ENCODE results near the gene MTURN.
"Not testable (repeated sequence)": the region's sequence is repeated elsewhere in the genome, so short reads cannot be mapped to it uniquely, and the experiment has no call there.

Gene MTURN

DNA sequence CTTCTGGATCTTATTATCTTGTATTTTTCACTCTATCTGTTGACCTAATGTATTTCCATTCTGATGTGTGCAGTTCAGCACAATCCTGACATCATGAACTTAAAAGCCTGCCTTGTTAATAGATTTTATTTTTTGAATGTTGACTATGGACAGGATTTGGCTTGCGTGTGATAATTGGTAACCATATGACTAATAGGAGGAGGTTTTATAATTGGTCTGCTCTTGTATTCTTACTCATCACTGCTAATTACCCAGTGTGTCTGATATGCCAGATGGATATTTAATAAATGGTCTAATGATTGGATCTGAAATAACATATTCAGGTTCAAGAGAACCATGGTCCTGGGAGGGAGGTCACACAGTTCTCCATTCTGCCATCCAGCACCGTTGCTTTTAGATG lies 45.9 kb downstream of the MTURN start:
- DNase-seq (ENCODE audit: low read depth), result no peak

DNA sequence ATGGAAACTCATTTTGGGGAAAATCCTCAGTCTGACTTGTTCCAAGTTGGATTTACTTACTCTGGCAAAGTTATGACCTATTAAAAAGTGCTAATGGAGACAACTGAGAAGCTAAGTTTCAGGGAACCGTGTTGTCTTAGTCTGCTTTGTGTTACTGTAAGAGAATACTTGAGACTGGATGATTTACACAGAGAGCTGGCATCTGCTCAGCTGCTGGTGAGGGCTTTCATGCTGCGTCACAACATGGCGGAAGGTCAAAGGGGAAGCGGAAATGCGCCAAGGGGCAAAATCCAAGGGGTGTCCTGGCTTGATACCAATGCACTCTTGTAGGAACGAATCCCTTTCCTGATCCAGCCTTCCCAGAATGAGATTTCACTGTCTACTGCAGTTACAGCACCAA lies 46.4 kb downstream of the MTURN start:
- DNase-seq (ENCODE audit: low read depth), result no peak

DNA sequence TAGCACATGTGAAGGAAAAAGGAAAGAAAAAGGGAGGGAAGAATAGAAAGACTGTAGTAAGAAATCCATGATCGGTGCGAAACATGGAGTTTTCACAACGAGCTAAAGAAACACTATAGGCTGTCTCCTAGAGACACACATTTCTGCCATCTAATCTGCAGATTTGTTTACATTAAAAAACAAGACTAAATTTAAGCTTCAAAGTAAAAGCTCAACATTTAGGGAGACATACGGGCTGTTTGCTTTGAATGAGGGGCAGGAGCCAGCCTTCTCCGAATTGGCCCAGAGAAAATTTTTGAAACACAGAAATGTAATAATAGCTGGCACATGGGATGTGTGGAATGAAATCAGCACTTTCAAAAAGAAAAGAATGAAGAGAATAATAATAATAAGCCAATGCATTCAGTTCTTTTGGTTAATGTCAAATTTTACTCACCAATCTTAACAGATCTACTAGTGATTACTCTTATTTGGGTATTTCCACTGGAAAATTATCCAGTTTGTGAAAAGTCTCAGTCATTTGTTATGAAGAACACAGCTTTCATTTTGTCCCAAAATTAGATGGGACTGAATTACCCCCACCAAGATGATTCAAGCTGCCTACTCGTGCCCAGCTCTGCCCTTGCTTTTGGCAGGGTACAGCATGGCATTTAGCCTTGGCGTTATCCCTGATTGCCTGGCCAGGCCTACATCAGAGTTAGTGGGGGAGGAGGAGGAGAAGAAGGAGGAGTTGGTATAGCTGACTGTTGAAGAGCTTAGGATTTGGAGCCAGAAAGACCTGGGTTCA lies 47.1 kb downstream of the MTURN start:
- no peak for DNase-seq (ENCODE audit: low read depth)

DNA sequence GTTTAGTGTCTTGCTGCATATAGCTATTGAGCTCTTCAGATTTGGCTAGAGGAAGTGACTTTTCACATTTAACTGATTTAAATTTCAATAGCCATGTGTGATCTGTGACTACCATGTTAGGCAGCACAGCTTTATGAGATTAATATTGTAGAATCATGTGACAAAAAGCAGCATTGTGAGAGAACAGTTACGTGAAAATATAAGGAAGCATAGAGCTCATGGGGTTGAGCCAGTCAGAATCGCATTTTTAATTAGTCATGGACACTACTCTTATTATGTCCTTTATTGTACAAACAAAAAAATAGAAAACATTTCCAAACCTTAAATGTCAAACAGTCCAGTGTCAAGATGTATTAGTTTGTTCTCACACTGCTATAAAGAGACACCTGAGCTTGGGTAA lies 48.0 kb downstream of the MTURN start:
- no peak for DNase-seq (ENCODE audit: low read depth)

DNA sequence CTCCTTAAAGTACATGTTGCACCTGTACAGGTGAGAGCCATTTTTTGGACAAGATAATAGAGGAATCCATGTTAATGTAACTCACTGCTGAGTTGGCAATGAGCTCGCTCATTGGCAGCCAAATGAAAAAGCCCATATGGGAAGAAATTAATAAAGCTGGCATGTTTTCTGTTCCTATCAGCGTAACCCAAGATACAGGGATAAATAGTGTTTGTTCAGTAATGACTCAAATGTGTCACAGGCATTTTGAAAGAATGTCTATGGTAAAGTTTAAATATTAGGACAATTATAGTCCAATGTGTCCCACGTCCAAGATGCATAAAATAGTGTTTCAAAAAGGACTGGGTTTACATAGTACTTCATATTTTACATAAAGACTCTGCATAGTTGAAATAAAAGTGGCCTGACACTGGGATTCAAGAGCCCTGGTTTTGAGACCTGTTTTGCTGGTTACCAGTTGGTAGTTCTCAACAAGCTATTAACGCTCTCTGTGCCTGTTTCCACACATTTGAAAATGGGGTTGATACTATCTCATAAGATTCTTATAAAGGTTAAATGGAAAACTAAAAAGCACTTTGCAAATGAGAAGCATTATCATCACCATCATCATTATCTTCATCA lies 49.1 kb downstream of the MTURN start:
- DNase-seq (ENCODE audit: low read depth), result no peak

DNA sequence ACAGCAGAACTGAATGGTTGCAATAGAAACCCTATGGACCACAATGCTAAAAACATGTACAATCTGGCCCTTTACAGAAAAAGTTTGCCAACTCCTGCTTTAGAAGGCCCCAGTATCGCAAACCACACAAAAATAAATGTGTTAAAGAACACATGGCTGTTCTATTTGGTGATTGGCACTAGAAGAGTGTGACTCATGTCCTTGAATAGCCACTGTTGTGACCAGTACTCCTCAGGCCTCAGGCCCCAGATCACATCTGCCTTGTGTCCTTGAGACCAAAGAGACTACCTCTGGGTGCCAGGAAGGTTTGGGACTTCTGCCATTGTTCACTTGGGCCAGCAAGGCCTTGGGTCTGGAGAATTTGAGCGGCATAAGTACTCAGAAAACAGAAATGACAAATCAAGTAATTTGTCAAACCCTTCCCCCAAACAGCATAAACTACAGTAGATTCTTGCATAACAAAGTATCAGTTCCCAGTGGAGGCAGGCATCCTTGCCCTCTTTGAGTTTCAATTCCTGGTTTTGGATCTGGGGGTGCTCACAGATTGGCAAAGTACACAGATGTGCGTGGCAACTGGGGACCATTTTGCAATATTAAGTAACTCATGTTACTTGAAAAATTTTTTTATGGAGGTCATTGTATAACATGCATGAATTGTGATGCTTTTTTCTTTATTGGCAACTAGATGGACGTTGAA lies 50.2 kb downstream of the MTURN start:
- peak; percentile 3 for DNase-seq (ENCODE audit: low read depth)

DNA sequence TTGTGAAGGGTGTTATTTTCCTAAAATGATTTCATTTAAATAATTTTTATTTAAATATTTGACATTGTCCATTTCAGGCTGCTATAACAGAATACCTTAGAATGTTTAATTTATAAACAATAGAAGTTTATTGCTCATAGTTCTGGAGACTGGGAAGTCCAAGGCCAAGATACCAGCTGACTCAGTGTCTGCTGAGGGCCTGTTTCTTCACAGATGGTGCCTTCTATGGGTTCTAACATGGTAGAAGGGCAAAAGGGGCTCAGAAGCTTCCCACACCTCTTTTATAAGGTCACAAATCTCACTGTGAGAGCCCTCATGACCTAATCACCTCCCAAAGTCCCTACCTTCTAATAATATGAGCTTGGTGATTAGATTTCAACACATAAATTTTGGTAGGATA lies 50.7 kb downstream of the MTURN start:
- DNase-seq (ENCODE audit: low read depth), result no peak

DNA sequence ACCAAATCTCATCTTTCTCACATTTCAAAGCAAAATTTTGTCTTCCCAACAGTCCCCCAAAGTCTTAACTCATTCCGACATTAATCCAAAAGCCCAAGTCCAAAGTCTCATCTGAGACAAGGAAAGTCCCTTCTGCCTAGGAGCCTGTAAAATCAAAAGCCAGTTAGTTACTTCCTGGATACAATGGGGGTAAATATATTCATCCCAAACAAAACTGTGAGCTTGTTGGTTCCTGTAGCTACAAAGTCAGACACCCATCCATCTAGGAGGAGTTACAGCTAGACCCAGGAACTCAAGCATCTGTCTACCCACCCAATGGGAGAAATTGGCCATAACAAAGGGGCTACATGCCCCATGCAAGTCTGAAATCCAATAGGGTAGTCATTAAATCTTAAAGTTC lies 51.9 kb downstream of the MTURN start:
- DNase-seq (ENCODE audit: low read depth), result no peak

DNA sequence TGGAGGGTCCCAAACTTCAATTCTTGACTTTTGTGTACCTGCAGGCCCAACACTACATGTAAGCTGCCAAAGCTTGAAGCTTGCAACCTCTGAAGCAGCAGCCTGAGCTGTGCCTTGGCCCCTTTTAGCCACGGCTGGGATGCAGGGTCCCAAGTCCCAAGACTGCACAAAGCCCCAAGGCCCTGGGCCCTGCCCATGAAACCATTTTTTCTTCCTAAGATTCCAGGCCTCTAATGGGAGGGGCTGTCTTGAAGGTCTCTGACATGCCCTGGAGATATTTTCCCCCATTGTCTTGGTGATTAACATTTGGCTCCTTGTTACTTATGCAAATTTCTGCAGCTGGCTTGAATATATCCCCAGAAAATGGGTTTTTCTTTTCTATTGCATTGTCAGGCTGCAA lies 52.7 kb downstream of the MTURN start:
- no peak for DNase-seq (ENCODE audit: low read depth)

DNA sequence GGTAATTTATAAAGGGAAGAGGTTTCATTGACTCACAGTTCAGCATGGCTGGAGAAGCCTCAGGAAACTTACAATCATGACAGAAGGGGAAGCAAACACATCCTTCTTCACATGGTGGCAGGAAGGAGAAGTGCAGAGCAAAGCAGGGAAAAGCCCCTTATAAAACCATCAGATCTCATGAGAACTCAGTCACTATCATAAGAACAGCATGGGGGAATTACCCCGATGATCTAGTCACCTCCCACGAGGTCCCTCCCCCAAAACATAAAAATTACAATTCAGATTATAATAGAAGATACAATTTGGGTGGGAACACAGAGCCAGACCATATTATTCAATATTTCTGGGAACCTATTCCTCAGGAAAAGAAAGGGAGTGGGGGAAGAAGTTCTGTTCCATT lies 53.6 kb downstream of the MTURN start:
- not testable (repeated sequence) for DNase-seq (ENCODE audit: low read depth)

DNA sequence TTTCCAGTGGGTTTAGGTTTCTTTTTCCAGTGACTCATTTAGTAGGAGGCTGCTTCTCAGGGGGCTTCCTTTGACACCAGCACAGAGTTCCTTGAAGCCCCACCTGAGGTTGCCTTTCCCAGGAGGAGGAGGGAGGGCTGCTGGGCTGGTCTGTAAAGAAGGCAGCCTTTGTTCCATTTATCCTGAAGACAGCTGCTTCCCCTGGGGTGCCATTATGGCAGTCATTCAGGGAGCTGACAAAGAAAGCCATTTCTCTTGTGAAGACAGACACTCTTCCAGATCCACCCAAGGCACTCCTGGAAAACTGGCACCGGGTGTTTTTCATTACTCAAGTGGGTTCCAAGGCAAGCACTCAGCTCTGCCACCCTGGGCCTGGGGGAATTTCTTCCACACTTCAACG lies 54.0 kb downstream of the MTURN start:
- no peak for DNase-seq (ENCODE audit: low read depth)

DNA sequence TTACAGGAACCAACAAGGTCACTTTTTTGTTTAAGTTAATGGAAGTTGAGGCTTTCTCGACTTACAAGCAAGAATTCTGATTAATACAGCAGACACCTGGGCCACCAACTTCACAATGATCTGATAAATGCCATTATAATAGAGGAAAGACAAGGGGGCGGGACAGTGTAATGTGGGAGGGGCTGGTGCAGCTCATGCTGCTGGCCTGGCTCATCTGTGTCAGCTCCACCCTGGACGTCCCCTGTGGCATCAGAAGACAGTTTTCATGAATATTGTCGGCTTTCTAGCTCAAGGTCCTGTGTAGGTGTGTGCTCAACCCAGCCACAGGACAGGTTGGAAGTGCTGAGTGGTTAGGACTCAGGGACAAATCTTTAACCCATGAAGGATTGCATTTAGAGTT lies 57.0 kb downstream of the MTURN start:
- DNase-seq (ENCODE audit: low read depth), result no peak

DNA sequence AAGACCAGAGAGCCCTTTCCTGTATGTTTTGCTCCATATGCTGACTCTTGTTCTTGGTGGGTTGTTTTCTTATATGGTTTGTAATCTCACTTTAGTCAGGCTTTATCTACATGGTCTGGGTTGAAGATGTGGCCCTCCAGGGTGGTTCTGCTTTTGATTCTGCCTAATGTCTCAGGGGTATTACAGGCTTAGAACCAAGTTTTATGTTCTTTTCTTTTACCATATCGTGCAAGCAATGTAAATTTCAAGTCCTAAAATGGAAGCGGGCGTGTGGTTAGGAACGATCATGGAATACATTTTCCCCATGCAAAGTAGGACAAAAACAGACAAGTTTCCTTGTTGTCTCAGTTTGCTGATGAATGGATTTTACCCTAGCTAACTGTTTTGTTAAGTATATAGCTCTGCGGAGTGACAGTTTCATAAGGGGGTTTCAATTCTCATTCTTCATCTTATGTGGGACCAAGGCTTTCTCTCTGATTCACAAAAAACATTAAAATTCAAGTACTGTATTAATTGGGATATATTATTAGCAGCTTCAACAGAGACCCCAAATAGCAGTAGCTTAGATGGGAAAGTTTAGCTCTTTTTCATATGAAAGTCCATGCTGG lies 58.7 kb downstream of the MTURN start:
- no peak for DNase-seq (ENCODE audit: low read depth)

DNA sequence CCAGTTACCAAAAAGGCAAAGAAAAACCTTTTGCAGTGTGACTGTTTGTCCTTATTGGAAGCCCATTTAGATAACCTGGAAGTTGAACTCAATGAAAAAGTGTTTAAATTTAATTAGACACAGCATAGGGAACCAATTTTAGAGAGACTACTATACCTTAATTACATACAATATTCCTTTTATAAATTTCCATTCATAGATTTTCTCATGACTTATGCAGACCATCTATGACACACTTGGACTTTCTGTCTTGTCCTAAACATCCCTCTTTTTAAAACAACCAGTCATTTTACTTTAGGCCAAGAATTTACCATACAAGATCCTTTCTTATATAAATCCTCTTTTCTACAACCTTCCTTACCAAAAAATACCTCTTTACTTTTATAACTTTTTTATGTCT lies 61.6 kb downstream of the MTURN start:
- peak; percentile 11 for DNase-seq (ENCODE audit: low read depth)

DNA sequence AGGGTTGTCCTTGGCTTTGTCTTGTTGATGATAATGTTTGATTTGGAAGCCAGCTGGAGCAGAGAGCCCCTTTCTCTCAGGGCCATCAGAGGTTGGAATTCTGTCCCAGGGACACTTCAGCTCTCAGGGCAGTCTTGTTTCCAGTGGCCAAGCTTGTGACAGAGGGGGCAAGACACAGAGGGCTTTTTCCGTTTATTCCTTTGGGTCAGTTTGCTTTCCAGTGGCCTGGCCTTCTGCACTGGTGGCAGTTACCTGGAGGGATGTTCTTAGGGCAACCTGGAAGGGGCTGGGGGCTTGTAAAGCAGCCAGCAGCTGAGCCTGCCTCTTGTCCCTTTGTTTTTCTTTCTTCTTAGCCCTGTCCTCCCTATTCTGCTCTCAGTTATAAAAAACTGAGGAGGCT lies 62.7 kb downstream of the MTURN start:
- DNase-seq (ENCODE audit: low read depth), result no peak

DNA sequence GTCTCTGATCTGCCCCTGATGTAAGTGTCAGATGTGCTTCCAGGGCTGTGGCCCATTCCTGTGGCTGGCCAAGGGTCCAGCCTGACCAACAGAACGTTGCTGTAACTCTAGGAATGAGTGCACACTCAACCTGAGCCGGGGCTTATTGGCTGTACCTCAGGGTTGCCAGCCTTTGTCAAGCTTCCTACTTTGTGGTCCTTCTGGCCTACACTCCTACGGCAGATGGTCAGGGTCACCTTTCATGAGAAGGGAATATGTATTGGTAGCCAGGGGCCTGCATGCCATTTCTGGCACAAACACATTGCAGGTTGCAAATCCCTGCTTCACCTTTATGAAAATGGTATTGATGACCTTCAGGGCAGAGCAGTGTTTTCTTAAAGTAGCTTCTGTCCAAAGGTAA lies 64.5 kb downstream of the MTURN start:
- DNase-seq (ENCODE audit: low read depth), result no peak

DNA sequence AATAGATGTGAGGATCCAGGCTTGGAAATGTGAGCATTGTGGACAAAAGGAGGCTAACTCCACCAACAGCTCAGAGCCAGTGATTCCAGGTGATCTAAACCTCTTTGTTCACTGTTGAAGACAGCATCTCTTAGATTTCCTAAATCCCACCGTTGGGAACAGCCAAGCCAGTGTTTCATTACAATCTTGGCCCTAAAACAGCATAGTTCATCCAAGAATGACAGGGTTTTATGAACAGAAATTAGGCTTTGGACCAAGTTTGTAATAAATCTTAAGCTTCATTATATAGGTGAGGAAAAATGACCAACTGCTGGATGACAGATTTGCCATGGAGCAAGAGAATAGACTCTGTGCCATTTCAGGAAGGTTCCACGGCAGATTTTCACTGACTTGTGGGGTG lies 65.8 kb downstream of the MTURN start:
- DNase-seq (ENCODE audit: low read depth), result no peak

DNA sequence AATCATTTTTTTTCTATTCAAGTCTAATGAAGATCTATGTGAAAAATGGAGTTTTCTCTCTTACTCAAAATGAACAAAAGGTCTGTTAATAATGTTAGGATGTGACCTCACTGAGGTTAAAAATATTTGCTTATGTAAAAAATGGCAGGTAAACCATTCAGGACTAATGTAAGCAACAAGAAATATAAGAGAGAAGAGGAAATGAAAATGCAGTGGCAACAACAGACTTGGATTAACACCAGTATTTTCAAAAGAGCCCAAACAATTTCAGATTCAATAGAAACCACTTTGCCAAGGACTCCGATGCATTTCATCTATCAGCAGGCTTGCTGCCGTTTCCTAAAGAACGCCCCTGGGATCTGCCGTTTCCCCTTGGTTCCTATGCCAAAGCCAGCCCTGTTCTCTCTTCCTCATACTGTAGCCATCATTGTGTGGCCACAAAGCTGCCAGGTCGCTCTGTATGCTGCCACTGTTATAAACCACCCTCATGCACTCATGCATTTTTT lies 66.4 kb downstream of the MTURN start:
- no peak for DNase-seq (ENCODE audit: low read depth)

DNA sequence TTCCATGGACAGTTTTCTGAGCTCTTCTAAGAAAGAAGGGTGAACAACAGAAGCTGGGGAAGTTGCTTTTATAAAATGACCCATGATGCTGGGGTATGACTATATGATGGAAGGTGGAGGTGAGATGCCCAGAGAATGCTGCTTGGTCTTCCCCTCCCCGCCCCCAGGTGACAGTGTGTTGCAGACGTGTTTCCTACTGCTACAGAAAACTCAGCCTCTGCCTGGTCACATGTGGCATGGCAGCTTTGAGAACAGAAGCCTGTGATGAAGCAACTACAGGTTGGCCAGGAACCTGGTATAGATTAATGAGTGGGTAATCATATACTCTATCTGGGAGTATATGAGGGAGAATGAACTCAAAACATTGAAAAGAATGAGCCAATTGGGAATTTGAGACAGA lies 67.1 kb downstream of the MTURN start:
- no peak for DNase-seq (ENCODE audit: low read depth)

DNA sequence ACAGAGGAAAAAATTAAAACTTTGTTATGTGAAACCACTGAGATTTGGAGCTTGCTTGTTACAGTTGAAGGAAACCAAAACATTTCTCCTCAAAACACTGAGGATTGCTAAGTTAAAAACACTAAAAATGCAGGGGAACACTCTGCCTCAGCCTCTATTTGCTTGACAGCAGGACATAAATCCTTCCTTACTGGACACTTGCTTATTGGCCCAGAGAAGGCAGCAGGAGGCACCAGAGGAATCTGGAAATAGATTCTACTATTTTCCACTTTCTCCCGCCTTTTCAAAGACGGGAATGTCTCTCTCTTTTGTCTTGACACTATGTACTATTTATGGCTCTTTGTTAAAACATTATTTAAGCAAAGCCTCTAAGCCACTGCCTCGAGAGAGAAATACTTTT lies 67.9 kb downstream of the MTURN start:
- DNase-seq (ENCODE audit: low read depth), result no peak

DNA sequence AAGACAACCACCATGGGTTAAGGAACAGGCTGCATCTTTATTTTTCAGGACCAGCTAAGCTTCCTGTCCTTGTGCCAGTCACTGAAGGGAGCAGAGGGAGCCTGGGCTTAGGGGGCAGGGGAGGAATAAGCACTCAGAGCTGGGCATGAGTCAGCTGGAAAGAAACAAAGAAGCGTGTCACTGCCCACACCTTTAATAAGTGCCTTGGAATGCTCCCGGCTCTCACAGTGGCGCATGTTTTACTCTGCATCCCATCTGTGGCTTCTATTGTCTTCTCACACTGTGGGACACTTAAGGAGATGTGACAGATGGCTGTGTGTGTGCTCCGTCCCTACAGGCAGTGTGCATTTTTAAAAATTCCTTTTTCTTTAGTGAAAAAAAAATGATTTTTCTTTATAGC lies 71.7 kb downstream of the MTURN start:
- DNase-seq (ENCODE audit: low read depth), result peak; percentile 72

DNA sequence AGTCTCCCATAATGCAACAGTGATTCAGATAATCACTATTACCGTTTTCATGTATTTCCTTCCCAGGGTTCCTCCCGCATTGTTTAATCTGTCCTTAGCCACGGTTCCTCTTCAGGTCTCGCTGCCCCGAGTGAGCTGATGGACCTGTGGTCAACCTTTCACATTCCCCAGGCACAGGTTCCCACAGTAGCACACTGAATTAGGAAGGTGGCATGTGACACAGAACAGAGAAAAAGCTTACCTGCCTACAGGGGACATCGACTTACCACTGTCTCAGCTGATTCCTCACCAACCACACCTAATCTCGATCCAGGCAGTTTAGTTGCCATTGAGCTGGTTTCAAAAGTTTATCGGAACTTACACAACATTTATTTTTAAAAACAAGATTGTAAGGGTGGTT lies 72.2 kb downstream of the MTURN start:
- DNase-seq (ENCODE audit: low read depth), result no peak

DNA sequence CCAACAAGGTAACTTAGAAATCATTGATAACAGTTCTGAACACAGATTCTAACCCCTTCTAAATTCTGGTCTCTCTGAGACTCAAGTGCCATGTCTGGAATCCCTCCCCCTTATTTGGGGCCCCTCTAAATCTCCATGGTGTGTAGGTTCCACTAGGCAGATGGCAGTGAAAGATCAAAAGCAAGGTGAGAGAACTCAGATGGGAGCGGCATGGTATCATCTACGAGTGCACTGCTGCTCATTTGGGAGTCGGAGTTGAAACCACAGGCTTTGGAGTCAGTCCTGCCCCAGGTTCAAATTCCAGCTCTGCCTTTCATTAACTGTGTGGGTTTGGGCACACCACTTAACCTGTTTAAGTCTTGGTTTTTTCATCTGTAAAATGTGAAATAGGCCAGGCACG lies 72.6 kb downstream of the MTURN start:
- no peak for DNase-seq (ENCODE audit: low read depth)

Data from ELR (cell line).